IPS-15b (cell line): ENCODE data around the gene ACAA1.
A peak's percentile ranks its signal among the peaks of the same experiment; 100 is the strongest.
"Not testable (repeated sequence)": the region's sequence is repeated elsewhere in the genome, so short reads cannot be mapped to it uniquely, and the experiment has no call there.

Experiments
- H3K27me3 ChIP-seq: one replicate; pipeline ENCODE4 v1.6.1; 2013; ENCODE audit warnings: low read length; ENCODE audit not compliant: control insufficient read depth, insufficient read depth
- H3K36me3 ChIP-seq: one replicate; pipeline ENCODE4 v1.6.1; 2013; ENCODE audit warnings: low read length; ENCODE audit not compliant: control insufficient read depth, insufficient read depth
- H3K4me1 ChIP-seq: one replicate; pipeline ENCODE4 v1.6.1; 2013; ENCODE audit warnings: mild to moderate bottlenecking, low read length; ENCODE audit not compliant: control insufficient read depth, insufficient read depth
- H3K4me3 ChIP-seq: one replicate; pipeline ENCODE4 v1.5.1; 2013; ENCODE audit warnings: low read depth, low read length
- H3K9ac ChIP-seq: one replicate; pipeline ENCODE4 v1.6.1; 2013; ENCODE audit warnings: low read depth, mild to moderate bottlenecking, low read length
- H3K9me3 ChIP-seq: one replicate; pipeline ENCODE4 v1.6.1; 2013; ENCODE audit warnings: mild to moderate bottlenecking, low read length; ENCODE audit not compliant: control insufficient read depth, insufficient read depth

The ACAA1 gene

DNA sequence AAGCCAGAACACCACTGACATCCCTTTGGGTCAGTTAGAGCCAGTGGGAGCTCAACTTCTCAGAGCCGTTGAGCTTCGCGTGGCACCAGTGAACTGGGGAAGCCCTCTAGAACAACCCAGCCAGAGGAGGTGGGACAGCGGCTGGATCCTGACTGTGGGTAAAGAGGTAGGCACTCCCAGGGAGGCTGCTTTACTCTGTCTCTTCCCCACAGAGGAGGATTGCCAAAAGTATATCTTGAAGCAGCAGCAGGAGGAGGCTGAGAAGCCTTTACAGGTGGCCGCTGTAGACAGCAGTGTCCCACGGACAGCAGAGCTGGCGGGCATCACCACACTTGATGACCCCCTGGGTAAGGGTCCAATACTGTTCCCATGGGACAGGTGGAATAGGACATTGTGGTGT, 2.7 kb upstream of the ACAA1 start:
- H3K36me3 ChIP-seq, result peaks cover 11% of the 10 kb centered on the region
- peak overlapping the region; percentile 84 for H3K4me3 ChIP-seq
- no peaks in the 10 kb centered on the region for H3K9me3 ChIP-seq
- no peaks in the 10 kb centered on the region for H3K4me1 ChIP-seq
- H3K9ac ChIP-seq, result peak overlapping the region; percentile 51
- peaks cover 9% of the 10 kb centered on the region for H3K27me3 ChIP-seq

- Histone ChIP-seq H3K9me3 (no peaks in the 10 kb centered on the region), H3K9ac (peak overlapping the region; percentile 51), H3K36me3 (peaks cover 11% of the 10 kb centered on the region), H3K4me1 (no peaks in the 10 kb centered on the region), H3K4me3 (peak overlapping the region; percentile 84), H3K27me3 (peaks cover 9% of the 10 kb centered on the region)
Observed at GRCh38 chr3:38139191-38139590, 2.3 kb upstream of the ACAA1 start.

GRCh38 chr3:38138349-38139190, 1.6 kb upstream of the ACAA1 start, which contains the start of gene MYD88:
Gene MYD88 (plus strand): TSS chr3:38138661. CDS start chr3:38138701, 40 bp downstream.
- peaks cover 11% of the 10 kb centered on the region for H3K36me3 ChIP-seq
- H3K9ac ChIP-seq, result peak within 1 kb of the TSS; percentile 70
- H3K4me1 ChIP-seq, result no peaks in the 10 kb centered on the region
- no peaks in the 10 kb centered on the region for H3K9me3 ChIP-seq
- peaks cover 9% of the 10 kb centered on the region for H3K27me3 ChIP-seq
- peak within 1 kb of the TSS; percentile 84 for H3K4me3 ChIP-seq

GRCh38 chr3:38137615-38138348, 855 bp upstream of the ACAA1 start:
- H3K4me1 ChIP-seq, result no peaks in the 10 kb centered on the region
- H3K36me3 ChIP-seq, result peaks cover 14% of the 10 kb centered on the region
- H3K9ac ChIP-seq, result peak overlapping the region; percentile 70
- peak overlapping the region; percentile 84 for H3K4me3 ChIP-seq
- H3K9me3 ChIP-seq, result no peaks in the 10 kb centered on the region
- H3K27me3 ChIP-seq, result peaks cover 9% of the 10 kb centered on the region

GRCh38 chr3:38136393-38136776, 542 bp downstream of the ACAA1 start:
- H3K4me3 ChIP-seq, result peak overlapping the region; percentile 85
- H3K27me3 ChIP-seq, result peaks cover 9% of the 10 kb centered on the region
- H3K9ac ChIP-seq, result peak overlapping the region; percentile 90
- no peaks in the 10 kb centered on the region for H3K4me1 ChIP-seq
- H3K36me3 ChIP-seq, result peaks cover 13% of the 10 kb centered on the region
- no peaks in the 10 kb centered on the region for H3K9me3 ChIP-seq

GRCh38 chr3:38135621-38136277, 1.2 kb downstream of the ACAA1 start:
- Histone ChIP-seq H3K4me3 (peak overlapping the region; percentile 85), H3K36me3 (peaks cover 13% of the 10 kb centered on the region), H3K9ac (peak overlapping the region; percentile 90)
- not testable (repeated sequence) for H3K27me3 ChIP-seq, H3K4me1 ChIP-seq, H3K9me3 ChIP-seq

- not testable (repeated sequence) for H3K27me3 ChIP-seq, H3K9me3 ChIP-seq, H3K4me3 ChIP-seq, H3K9ac ChIP-seq, H3K4me1 ChIP-seq
- H3K36me3 ChIP-seq, result peaks cover 13% of the 10 kb centered on the region
Observed at GRCh38 chr3:38134517-38135143, 2.3 kb downstream of the ACAA1 start.

- Histone ChIP-seq H3K27me3 (no peaks in the 10 kb centered on the region), H3K4me3 (no peak overlapping the region), H3K4me1 (no peaks in the 10 kb centered on the region), H3K36me3 (peaks cover 19% of the 10 kb centered on the region), H3K9ac (no peak overlapping the region), H3K9me3 (no peaks in the 10 kb centered on the region)
Observed at GRCh38 chr3:38133557-38134405, 3.1 kb downstream of the ACAA1 start.

- no peak overlapping the region for H3K9ac ChIP-seq
- no peaks in the 10 kb centered on the region for H3K9me3 ChIP-seq
- no peak overlapping the region for H3K4me3 ChIP-seq
Observed at GRCh38 chr3:38133209-38133556, 3.7 kb downstream of the ACAA1 start.

GRCh38 chr3:38131621-38132369, 5.1 kb downstream of the ACAA1 start:
- Histone ChIP-seq H3K9me3 (no peaks in the 10 kb centered on the region), H3K4me1 (no peaks in the 10 kb centered on the region), H3K4me3 (no peak overlapping the region), H3K36me3 (peaks cover 35% of the 10 kb centered on the region), H3K27me3 (no peaks in the 10 kb centered on the region), H3K9ac (no peak overlapping the region)

More at GRCh38 chr3:38133209-38133556, 3.7 kb downstream of the ACAA1 start:
- Histone ChIP-seq H3K36me3 (peaks cover 23% of the 10 kb centered on the region), H3K4me1 (no peaks in the 10 kb centered on the region), H3K27me3 (no peaks in the 10 kb centered on the region)
